HG03159 (cell line): ENCODE measurements around the gene ADCK1.
"Not testable (repeated sequence)": the region's sequence is repeated elsewhere in the genome, so short reads cannot be mapped to it uniquely, and the experiment has no call there.

Experiments used
- ATAC-seq: cut with Tn5 transposase; IDR thresholded peaks from one replicate; pipeline ENCODE4 v1.9.1; 2021; ENCODE audit warnings: mild to moderate bottlenecking, moderate library complexity; ENCODE audit not compliant: unreplicated experiment

The ADCK1 gene

GRCh38 chr14:77926942-77927341, 127.0 kb downstream of the ADCK1 start:
- ATAC-seq: no peak

DNA sequence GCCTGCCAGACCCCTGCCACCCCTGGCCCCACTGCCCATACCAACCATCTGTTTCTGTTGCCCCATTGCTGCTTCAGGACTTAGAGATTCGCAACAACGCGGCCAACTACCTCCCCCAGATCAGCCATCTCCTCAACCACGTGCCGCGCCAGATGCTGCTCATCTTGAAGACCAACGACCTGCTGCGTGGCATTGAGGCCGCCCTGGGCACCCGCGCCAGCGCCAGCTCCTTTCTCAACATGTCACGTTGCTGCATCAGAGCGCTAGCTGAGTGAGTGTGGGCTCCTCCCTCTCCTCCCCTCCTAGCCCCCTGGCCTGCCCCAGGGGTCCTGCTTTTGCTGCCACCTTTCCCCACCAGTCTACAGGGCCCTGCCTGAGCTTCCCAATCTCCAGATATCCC, 131.5 kb downstream of the ADCK1 start:
- no peak for ATAC-seq

- no peak for ATAC-seq
These were observed 136.3 kb downstream of the ADCK1 start for GRCh38 chr14:77936138-77936639.

DNA sequence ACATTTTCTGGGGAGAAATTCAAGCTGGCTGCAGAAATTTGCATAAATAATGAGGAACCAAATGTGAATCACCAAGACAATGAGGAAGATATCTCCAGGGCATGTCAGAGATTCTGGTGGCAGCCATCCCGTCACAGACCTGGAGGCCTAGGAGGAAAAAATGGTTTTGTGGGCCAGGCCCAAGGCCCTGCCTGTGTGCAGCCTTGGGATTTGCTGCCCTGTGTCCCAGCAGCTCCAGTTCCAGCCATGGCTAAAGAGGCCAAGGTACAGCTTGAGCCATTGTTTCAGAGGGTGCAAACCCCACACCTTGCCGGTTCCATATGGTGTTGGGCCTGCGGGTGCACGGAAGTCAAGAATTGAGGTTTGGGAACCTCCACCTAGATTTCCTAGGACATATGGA, 147.5 kb downstream of the ADCK1 start:
- no peak for ATAC-seq

DNA sequence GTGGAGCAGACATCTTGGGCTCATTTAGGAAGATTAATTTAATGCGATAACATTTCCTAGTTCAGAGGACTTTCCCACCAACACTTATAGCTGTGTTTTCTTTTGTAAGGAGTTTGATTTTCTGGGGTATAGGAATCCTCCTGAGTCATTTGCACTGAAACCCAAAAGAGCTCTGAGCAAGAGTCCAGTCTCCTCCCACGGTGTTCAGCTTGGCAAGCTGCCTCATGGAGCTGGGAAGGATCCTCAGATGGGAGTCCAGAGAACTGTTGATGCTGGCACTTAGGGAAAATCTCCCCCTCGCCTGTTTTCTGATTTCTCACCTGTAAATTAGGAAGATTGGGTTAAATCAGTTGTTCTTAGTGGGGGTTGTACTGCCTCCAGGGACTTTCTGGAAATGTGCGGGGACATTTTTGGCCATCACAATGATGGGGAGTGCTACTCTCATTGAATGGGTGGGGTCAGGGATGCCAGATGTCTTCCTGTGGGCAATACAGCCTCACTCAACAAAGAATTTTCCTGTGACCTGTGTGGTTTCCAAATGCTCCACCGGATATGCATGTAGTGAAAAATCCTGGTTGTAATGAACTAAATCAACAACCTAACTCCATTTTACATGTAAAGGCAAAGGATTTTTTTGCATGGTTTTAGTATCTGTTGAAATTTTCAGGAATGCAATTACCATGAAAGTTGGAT, 150.6 kb downstream of the ADCK1 start:
- ATAC-seq: no peak

DNA sequence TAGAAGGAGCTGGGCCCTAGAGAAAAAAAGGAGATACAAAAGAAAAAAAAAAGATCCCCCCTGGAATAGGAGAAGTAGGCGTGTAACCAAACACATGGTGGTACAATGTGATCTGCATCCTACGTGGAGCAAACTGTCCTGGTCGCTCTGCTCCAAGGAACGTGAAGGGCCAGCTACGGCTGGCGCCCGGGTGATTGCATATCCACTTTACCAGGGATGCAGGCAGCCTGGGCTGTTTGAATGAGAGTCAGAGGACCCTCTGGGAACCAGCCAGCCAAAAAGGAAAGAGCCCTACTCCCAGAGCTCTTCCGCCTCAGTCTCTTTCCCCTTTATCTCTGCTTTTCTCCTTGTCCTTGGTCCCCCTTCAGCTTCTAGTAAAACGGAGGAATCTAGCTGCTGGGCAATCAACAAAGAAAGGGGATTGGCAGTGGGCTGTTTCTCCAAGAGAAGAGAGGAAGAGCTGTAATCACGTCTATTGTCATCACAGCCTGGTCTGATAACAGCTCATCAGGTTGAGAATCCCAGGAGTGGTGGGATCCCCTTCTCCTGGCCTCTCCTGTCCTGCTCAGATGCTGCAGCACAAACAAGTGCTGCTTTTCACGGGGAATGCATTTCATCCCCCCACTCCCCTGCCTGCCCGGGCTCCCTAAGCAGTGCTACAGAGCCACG, 156.0 kb downstream of the ADCK1 start:
- no peak for ATAC-seq

- not testable (repeated sequence) for ATAC-seq
These were observed 159.8 kb downstream of the ADCK1 start for GRCh38 chr14:77959686-77960085.

GRCh38 chr14:77961847-77962580, 162.1 kb downstream of the ADCK1 start:
- no peak for ATAC-seq

- ATAC-seq: no peak
These were observed 163.0 kb downstream of the ADCK1 start for GRCh38 chr14:77962731-77963520.

DNA sequence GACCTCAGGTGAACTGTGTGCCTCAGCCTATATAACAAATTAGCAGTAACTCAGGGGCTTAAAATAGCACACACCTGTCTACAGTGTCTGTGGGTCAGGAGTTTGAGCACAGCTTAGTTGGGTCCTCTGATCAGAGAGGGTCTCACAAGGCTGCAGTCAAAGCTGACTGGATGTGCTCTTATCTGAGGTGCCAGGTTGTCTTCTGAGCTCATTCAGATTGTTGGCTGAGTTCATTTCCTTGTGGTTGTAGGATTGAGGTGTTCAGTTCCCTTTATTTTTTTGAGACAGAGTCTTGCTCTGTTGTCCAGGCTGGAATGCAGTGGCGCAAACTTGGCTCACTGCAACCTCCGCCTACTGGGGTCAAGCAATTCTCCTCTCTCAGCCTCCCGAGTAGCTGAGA, 164.7 kb downstream of the ADCK1 start:
- ATAC-seq: no peak

DNA sequence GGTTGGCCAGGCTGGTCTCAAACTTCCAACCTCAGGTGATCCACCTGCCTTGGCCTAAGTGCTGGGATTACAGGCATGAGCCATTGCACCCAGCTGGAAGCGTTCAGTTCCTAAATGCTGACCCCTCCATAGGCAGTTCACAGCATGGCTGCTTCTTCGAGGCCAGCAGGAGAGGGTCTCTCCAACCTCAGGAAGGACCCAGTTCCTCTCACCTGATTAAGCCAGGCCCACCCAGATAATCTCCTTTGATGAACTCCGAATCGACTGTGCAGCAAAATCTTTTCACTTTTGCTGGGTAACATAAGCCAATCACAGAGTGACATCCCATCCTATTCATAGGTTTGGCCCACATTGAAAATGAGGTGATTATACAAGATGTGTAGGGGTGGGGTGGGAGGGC, 165.1 kb downstream of the ADCK1 start:
- no peak for ATAC-seq

DNA sequence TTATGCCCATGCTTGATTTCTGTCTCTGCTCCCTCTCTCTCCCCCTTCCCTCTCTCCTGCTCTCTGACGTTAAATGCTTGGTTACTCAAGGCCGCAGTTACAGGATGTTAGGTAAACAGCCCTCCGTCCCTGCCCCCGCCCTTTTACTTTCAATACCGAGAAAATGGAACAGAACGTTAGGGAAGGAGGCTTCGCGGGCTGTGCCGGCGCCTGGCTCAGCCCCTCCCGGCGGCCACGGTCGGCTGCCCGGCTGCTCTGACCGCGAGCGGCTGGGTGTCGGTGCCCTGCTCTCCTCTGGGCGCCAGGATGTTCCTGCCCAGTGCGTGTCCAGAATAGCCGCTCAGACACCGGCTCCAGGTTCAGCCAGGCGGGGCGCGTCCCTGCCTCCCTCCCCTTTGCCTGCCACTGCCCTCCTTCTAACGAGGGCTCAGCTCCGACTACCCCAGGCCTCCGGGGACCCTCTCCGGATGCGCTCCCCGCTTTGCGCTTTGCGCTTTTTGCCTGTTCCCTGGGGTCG, 166.1 kb downstream of the ADCK1 start:
- ATAC-seq: peak; percentile 73

GRCh38 chr14:77967110-77967509, 167.2 kb downstream of the ADCK1 start:
- no peak for ATAC-seq

DNA sequence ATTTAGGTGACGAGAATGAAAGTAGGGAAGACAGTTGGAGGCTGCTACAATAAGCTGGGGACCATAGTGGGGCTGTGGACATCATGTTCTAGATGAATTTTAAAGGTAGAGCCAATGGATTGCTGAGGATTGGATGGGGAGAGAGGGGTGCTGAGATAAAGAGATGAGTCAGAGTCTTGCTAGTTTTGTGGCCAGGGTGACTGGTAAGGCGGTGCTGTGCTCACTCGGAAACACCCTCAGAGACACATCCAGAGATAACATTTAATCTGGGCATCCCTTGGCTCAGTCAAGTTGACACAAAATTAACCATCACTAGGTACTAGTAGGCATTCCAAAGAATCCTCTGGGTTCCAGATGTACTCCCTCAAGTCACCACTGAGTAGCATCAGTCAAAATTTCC, 170.7 kb downstream of the ADCK1 start:
- no peak for ATAC-seq

- ATAC-seq: no peak
These were observed 173.3 kb downstream of the ADCK1 start for GRCh38 chr14:77973246-77973645.

- ATAC-seq: no peak
These were observed 176.7 kb downstream of the ADCK1 start for GRCh38 chr14:77976591-77976990.

DNA sequence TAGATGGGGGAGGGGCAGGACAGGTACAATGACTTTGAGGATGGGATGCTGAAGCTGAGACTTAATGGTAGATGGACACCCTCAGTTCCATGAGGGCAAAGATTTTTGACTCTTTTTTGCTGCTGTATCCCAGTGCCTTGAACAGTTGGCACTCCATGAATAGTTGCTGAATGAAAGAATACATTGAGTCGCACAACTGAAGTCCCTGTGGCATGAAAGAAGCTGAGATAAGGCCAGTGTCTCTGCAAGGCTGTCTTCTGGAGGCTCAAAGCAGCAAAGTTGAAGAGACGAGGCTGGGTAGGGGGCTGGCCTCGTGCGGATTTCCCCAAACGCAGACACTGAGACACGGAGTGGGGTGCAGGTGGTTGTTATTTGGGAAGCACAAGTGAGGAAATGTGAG, 179.3 kb downstream of the ADCK1 start:
- no peak for ATAC-seq

GRCh38 chr14:77979666-77980351, 179.9 kb downstream of the ADCK1 start:
- no peak for ATAC-seq

DNA sequence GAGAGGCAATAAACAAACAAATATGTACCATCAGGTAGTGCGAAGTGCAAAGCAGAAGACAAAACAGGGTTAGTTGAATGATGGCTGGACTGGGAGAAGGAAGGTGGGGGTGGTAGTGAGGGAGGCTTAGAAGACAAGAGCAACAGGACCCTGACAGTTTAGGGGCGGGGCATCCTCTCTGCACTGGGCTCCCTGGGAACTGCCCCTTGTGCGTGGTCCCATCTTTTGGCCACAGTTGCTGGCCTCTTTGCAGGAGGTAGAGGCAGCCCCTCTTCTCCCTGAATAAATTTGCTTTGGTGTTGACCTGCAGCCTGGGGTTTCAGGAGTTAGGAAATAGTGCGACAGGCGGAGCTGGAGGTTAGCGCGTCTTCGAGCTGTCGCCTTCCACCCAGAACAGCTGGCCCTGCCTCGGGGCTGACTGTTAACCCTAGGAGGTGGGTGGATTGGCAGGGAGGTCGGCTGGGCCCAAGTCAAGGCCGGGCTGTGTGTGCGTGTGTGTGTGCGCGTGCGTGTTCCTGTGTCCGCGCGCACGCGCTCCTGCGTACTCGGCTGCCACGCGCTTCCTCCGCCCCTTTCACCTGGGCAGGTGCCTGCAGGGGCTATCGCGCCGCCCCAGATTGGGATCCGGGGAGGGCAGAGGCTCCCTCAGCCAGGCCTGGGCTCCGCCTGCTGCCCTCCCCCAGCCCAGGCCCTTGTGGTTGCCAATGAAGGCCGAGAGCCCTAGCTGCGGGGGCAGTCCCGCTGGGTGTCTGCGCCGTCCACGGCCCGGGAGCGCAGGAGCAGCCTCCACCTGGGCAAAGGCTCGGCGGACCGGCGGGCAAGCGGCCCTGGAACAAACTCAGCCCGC, 180.8 kb downstream of the ADCK1 start:
- ATAC-seq: no peak
